ENCODE data around the gene KCNK18.
A peak's percentile ranks its signal among the peaks of the same experiment; 100 is the strongest.

KCNK18 gene

GRCh38 chr10:117237401-117237991 is 40.2 kb downstream of the KCNK18 start:
- Histone ChIP-seq H3K9me3 (no peaks in the 10 kb centered on the region), H3K4me3 (ENCODE audit: low read depth in 1 of 2, low read length in 1 of 2) (peak overlapping the region in 1 of 2 experiments; percentile 22), H3K4me1 (ENCODE audit: control insufficient read depth in 1 of 2, insufficient read depth in 1 of 2, low read depth in 1 of 2, low read length in 1 of 2) (peaks cover 41 to 63% of the 10 kb centered on the region in 2 experiments), H3K36me3 (no peaks in the 10 kb centered on the region), H3K27me3 (peaks cover 28% of the 10 kb centered on the region), H3K27ac (peak overlapping the region; percentile 86)
- TF ChIP-seq CTCF (IDR thresholded peaks at IDR 0.05): peak; percentile 72

DNA sequence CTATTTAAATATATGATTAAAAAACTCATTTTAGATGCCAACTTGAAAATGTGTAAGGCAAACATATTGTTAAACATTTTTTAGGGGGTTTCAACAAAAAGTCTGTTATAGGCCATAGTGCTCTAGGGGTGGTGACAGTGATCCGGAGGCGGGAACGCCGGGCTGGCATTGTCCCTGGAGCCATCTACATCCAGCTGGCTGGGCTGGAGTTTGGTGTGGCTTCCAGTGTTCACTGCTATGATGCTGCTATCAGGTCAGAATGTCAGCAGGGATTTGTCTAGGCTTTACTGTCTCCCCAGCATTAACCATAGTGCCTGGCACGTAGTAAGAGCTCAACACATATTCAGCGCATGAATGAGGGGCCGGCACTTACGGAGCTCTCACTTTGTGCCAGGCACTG is 41.8 kb downstream of the KCNK18 start:
- H3K27me3 ChIP-seq: peaks cover 43% of the 10 kb centered on the region
- no peak overlapping the region for H3K27ac ChIP-seq
- peaks cover 41 to 63% of the 10 kb centered on the region in 2 experiments for H3K4me1 ChIP-seq (ENCODE audit: control insufficient read depth in 1 of 2, insufficient read depth in 1 of 2, low read depth in 1 of 2, low read length in 1 of 2)
- TF ChIP-seq CTCF (IDR thresholded peaks at IDR 0.05): no peak
- no peaks in the 10 kb centered on the region for H3K36me3 ChIP-seq
- H3K4me3 ChIP-seq (ENCODE audit: low read depth in 1 of 2, low read length in 1 of 2): no peak overlapping the region
- no peaks in the 10 kb centered on the region for H3K9me3 ChIP-seq

- TF ChIP-seq CTCF (IDR thresholded peaks at IDR 0.05): no peak
- Histone ChIP-seq H3K4me3 (ENCODE audit: low read depth in 1 of 2, low read length in 1 of 2) (peak overlapping the region in 1 of 2 experiments; percentile 85), H3K9me3 (no peaks in the 10 kb centered on the region), H3K4me1 (ENCODE audit: control insufficient read depth in 1 of 2, insufficient read depth in 1 of 2, low read depth in 1 of 2, low read length in 1 of 2) (peaks cover 40 to 62% of the 10 kb centered on the region in 2 experiments), H3K27ac (no peak overlapping the region), H3K27me3 (peaks cover 47% of the 10 kb centered on the region), H3K36me3 (no peaks in the 10 kb centered on the region)
Measured at GRCh38 chr10:117239721-117240620, 42.7 kb downstream of the KCNK18 start.

DNA sequence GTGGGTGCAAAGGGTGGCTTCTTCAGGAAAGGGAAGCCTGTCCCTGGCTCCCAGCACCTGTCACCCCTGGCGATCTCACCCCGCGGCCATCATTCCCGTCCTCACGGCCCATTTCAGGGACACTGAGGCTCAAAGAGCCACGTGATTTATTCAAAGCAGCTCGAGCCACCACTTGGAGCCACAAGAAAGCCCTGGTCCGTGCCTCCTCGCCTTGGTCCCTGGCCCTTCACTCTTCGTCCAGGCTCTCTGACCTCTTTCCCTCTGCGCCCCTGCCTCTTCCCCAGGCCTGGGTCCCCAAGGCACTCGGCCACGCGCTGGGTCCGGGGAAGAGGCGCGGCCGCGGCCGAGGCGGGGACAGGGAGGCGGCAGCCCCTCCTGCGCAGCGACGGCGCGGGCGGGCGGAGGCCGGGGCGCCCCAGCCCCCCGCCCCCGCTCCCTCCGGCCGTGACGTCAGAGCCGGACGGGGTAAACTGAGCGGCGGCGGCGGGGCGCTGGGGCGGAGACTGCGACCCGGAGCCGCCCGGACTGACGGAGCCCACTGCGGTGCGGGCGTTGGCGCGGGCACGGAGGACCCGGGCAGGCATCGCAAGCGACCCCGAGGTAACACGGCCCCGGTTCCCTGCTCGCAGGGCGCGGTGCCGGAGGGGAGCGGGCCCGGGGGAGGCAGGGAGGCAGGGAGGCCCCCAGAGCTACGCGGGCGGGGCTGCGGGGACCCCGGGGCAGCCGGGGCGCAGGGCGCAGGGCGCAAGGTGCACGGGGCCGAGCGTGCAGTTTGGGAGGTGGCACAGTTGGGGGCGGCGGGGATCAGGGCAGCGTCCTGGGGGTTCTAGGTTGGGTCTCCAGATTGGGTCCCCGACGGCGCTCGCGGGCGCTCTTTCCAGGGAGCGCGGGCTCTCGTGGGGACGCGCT is 43.6 kb downstream of the KCNK18 start, which contains the start of gene SLC18A2:
Gene SLC18A2 (plus strand): TSS at position 494 of the 909 bp plus-strand sequence. CDS start 580 bp downstream, outside the sequence.
- Histone ChIP-seq H3K4me3 (ENCODE audit: low read depth in 1 of 2, low read length in 1 of 2) (peak within 1 kb of the TSS; percentile 50 to 85), H3K27me3 (peaks cover 47% of the 10 kb centered on the region)

More for the DNA sequence above, 43.6 kb downstream of the KCNK18 start, which contains the start of gene SLC18A2:
- Histone ChIP-seq H3K9me3 (no peaks in the 10 kb centered on the region), H3K36me3 (no peaks in the 10 kb centered on the region), H3K4me1 (ENCODE audit: control insufficient read depth in 1 of 2, insufficient read depth in 1 of 2, low read depth in 1 of 2, low read length in 1 of 2) (peaks cover 31 to 53% of the 10 kb centered on the region in 2 experiments), H3K27ac (no peak within 1 kb of the TSS)
- no peak for TF ChIP-seq CTCF (IDR thresholded peaks at IDR 0.05)
